GM23338 (cell line): ENCODE results near the gene VPS8. TPM values are rescaled to one million over a fixed set of nuclear protein-coding genes. Genes with fewer than 3 reads are reported as not detected.

Experiments used
- ATAC-seq: fragments of 200-7000 bp; cut with Tn5 transposase; 3 replicates; pipeline ENCODE4 v1.9.1; 2020
- DNase-seq: peaks from one replicate; pipeline ENCODE4 v3.0.0-alpha.2; 2015; ENCODE audit warnings: low spot score
- H2AFZ ChIP-seq: fragments of 200-600 bp; sonication (generic); 2 replicates; pipeline ENCODE4 v1.8.0; 2016; ENCODE audit warnings: antibody characterized with exemption, mild to moderate bottlenecking, moderate library complexity
- H3F3A ChIP-seq: fragments of 200-600 bp; sonication (generic); replicated peaks from 2 replicates; pipeline ENCODE4 v1.8.0; 2017; ENCODE audit warnings: antibody characterized with exemption, mixed run types, low read depth
- H3K27ac ChIP-seq: fragments of 200-600 bp; sonication (generic); 2 replicates; pipeline ENCODE4 v1.6.1; 2016; ENCODE audit warnings: low read depth
- H3K27me3 ChIP-seq: fragments of 200-600 bp; sonication (generic); 2 replicates; pipeline ENCODE4 v1.8.0; 2016; ENCODE audit warnings: mild to moderate bottlenecking, mixed run types, moderate library complexity; ENCODE audit not compliant: insufficient read depth
- H3K36me3 ChIP-seq: fragments of 200-600 bp; sonication (generic); 2 replicates; pipeline ENCODE4 v1.8.0; 2016; ENCODE audit warnings: mild to moderate bottlenecking; ENCODE audit not compliant: insufficient read depth
- H3K4me1 ChIP-seq: fragments of 200-600 bp; sonication (generic); 2 replicates; pipeline ENCODE4 v1.8.0; 2016; ENCODE audit warnings: mild to moderate bottlenecking, moderate library complexity; ENCODE audit not compliant: insufficient read depth
- H3K4me2 ChIP-seq: fragments of 200-600 bp; sonication (generic); 2 replicates; pipeline ENCODE4 v1.7.1; 2017; ENCODE audit warnings: mixed run types
- H3K4me3 ChIP-seq: fragments of 200-600 bp; sonication (generic); 2 replicates; pipeline ENCODE4 v1.6.1; 2016; ENCODE audit warnings: mixed run types
- H3K79me2 ChIP-seq: fragments of 200-600 bp; sonication (generic); replicated peaks from 2 replicates; pipeline ENCODE4 v1.8.0; 2017; ENCODE audit warnings: mild to moderate bottlenecking; ENCODE audit not compliant: insufficient read depth
- H3K9me2 ChIP-seq: fragments of 200-600 bp; sonication (generic); 2 replicates; pipeline ENCODE4 v1.8.0; 2017; ENCODE audit not compliant: insufficient read depth
- H4K20me1 ChIP-seq: fragments of 200-600 bp; sonication (generic); replicated peaks from 2 replicates; pipeline ENCODE4 v1.8.0; 2017; ENCODE audit warnings: mild to moderate bottlenecking; ENCODE audit not compliant: insufficient read depth
- H3K27ac Mint-ChIP-seq: 2 replicates; pipeline ENCODE4 v1.8.0; 2020; ENCODE audit warnings: inconsistent platforms, mild to moderate bottlenecking, moderate library complexity, mixed read lengths
- H3K27me3 Mint-ChIP-seq: 3 replicates; pipeline ENCODE4 v1.8.0; 2022; ENCODE audit warnings: low read depth, mild to moderate bottlenecking, moderate library complexity, mixed read lengths, inconsistent platforms; ENCODE audit not compliant: insufficient read depth, poor library complexity
- H3K36me3 Mint-ChIP-seq: 3 replicates; pipeline ENCODE4 v1.8.0; 2021; ENCODE audit warnings: low read depth, mild to moderate bottlenecking, inconsistent platforms, moderate library complexity, mixed read lengths
- H3K4me1 Mint-ChIP-seq: 3 replicates; pipeline ENCODE4 v1.8.0; 2020; ENCODE audit warnings: mild to moderate bottlenecking, inconsistent platforms, mixed read lengths
- H3K4me3 Mint-ChIP-seq: 3 replicates; pipeline ENCODE4 v1.8.0; 2021; ENCODE audit warnings: moderate library complexity, mild to moderate bottlenecking, inconsistent platforms, mixed read lengths
- H3K9me3 Mint-ChIP-seq: 3 replicates; pipeline ENCODE4 v1.8.0; 2020; ENCODE audit warnings: moderate library complexity, mild to moderate bottlenecking, inconsistent platforms, mixed read lengths
- CREB1 ChIP-seq: fragments of 250-450 bp; sonication (Bioruptor Pico); IDR thresholded peaks from 2 replicates; pipeline ENCODE4 v1.5.0; 2020; ENCODE audit warnings: low read depth, mild to moderate bottlenecking, moderate library complexity
- CTCF ChIP-seq, 2 experiments: fragments of 200-600 bp in 1 of 2; sonication (generic) in 1 of 2; conservative IDR thresholded peaks; 2 replicates each; pipeline versions ENCODE4 v1.5.1 to v1.6.1; 2016 to 2017; ENCODE audit warnings: antibody characterized with exemption in 2 of 2, low read depth in 2 of 2, mild to moderate bottlenecking in 2 of 2, moderate library complexity in 1 of 2
- JUNB ChIP-seq: IDR thresholded peaks from one replicate; pipeline ENCODE4 v1.6.1; 2016; ENCODE audit warnings: antibody characterized with exemption; ENCODE audit not compliant: unreplicated experiment
- NANOG ChIP-seq: IDR thresholded peaks from 2 replicates; pipeline ENCODE4 v1.6.1; 2016; ENCODE audit warnings: antibody characterized with exemption, borderline replicate concordance
- ZNF331 ChIP-seq: fragments of 250-450 bp; sonication (Bioruptor Pico); IDR thresholded peaks from 2 replicates; pipeline ENCODE4 v1.5.0; 2020; ENCODE audit warnings: low read depth, mild to moderate bottlenecking, moderate library complexity
- polyA plus RNA-seq: library from polyadenylated mRNA; unstranded; fragments of >200 nt; fragmentation: Nextera tagmentation; extraction: Ambion mirVana; gene quantifications from 2 replicates; pipeline ENCODE4 v1.2.1, GENCODE V29; 2016
- total RNA-seq: library from RNA; depleted of rRNA; stranded (reverse); fragments of >200 nt; shearing (Covaris generic); gene quantifications from 2 replicates; pipeline ENCODE4 v1.2.3, GENCODE V29; 2014
- TF ChIP-seq, protein P1 (sequence below): fragments of 250-450 bp; sonication (Bioruptor Pico); IDR thresholded peaks from 2 replicates; pipeline ENCODE4 v1.5.0; 2020; ENCODE audit warnings: mild to moderate bottlenecking, moderate library complexity

Gene VPS8
- total and polyA plus RNA-seq, 2 experiments from 2014 or later: 17.3 to 45.5 TPM

GRCh38 chr3:184795522-184796190 lies 16.3 kb upstream of the VPS8 start:
- Mint-ChIP-seq H3K27ac (no peak overlapping the region), H3K36me3 (no peaks in the 10 kb centered on the region), H3K4me1 (peaks cover 18% of the 10 kb centered on the region), H3K9me3 (no peaks in the 10 kb centered on the region), H3K4me3 (no peak overlapping the region), H3K27me3 (no peaks in the 10 kb centered on the region)
- H3K27me3 ChIP-seq: no peaks in the 10 kb centered on the region
- ATAC-seq (peak; percentile 75), DNase-seq (peak; percentile 36)
- peak overlapping the region; percentile 92 for H2AFZ ChIP-seq
- H3K4me2 ChIP-seq: no peak overlapping the region
- H3K4me1 ChIP-seq: no peaks in the 10 kb centered on the region; the same call in 1 of the 2 replicates
- H3K27ac ChIP-seq: no peak overlapping the region
- no peaks in the 10 kb centered on the region for H3F3A ChIP-seq
- H4K20me1 ChIP-seq: no peaks in the 10 kb centered on the region
- 0 out of 2 replicates have a peak, but pooled peaks cover 9% of the 10 kb centered on the region for H3K9me2 ChIP-seq
- H3K79me2 ChIP-seq: no peaks in the 10 kb centered on the region
- H3K36me3 ChIP-seq: no peaks in the 10 kb centered on the region
- no peak overlapping the region for H3K4me3 ChIP-seq
- TF ChIP-seq ZNF331 (CRISPR knock-in tag) (no peak), NANOG (no peak), CTCF (conservative IDR thresholded peaks at IDR 0.05; ENCODE audit: low read depth in 2 of 2) (no peak), CREB1 (CRISPR knock-in tag) (no peak), JUNB (no peak)
- TF ChIP-seq, protein P1, sequence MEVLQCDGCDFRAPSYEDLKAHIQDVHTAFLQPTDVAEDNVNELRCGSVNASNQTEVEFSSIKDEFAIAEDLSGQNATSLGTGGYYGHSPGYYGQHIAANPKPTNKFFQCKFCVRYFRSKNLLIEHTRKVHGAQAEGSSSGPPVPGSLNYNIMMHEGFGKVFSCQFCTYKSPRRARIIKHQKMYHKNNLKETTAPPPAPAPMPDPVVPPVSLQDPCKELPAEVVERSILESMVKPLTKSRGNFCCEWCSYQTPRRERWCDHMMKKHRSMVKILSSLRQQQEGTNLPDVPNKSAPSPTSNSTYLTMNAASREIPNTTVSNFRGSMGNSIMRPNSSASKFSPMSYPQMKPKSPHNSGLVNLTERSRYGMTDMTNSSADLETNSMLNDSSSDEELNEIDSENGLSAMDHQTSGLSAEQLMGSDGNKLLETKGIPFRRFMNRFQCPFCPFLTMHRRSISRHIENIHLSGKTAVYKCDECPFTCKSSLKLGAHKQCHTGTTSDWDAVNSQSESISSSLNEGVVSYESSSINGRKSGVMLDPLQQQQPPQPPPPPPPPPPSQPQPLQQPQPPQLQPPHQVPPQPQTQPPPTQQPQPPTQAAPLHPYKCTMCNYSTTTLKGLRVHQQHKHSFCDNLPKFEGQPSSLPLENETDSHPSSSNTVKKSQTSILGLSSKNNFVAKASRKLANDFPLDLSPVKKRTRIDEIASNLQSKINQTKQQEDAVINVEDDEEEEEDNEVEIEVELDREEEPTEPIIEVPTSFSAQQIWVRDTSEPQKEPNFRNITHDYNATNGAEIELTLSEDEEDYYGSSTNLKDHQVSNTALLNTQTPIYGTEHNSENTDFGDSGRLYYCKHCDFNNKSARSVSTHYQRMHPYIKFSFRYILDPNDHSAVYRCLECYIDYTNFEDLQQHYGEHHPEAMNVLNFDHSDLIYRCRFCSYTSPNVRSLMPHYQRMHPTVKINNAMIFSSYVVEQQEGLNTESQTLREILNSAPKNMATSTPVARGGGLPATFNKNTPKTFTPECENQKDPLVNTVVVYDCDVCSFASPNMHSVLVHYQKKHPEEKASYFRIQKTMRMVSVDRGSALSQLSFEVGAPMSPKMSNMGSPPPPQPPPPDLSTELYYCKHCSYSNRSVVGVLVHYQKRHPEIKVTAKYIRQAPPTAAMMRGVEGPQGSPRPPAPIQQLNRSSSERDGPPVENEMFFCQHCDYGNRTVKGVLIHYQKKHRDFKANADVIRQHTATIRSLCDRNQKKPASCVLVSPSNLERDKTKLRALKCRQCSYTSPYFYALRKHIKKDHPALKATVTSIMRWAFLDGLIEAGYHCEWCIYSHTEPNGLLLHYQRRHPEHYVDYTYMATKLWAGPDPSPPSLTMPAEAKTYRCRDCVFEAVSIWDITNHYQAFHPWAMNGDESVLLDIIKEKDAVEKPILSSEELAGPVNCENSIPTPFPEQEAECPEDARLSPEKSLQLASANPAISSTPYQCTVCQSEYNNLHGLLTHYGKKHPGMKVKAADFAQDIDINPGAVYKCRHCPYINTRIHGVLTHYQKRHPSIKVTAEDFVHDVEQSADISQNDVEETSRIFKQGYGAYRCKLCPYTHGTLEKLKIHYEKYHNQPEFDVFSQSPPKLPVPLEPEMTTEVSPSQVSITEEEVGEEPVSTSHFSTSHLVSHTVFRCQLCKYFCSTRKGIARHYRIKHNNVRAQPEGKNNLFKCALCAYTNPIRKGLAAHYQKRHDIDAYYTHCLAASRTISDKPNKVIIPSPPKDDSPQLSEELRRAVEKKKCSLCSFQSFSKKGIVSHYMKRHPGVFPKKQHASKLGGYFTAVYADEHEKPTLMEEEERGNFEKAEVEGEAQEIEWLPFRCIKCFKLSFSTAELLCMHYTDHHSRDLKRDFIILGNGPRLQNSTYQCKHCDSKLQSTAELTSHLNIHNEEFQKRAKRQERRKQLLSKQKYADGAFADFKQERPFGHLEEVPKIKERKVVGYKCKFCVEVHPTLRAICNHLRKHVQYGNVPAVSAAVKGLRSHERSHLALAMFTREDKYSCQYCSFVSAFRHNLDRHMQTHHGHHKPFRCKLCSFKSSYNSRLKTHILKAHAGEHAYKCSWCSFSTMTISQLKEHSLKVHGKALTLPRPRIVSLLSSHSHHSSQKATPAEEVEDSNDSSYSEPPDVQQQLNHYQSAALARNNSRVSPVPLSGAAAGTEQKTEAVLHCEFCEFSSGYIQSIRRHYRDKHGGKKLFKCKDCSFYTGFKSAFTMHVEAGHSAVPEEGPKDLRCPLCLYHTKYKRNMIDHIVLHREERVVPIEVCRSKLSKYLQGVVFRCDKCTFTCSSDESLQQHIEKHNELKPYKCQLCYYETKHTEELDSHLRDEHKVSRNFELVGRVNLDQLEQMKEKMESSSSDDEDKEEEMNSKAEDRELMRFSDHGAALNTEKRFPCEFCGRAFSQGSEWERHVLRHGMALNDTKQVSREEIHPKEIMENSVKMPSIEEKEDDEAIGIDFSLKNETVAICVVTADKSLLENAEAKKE (CRISPR knock-in tag): no peak
